Right lobe of liver (tissue), 6 donors: Measurements from ENCODE around the gene QPCT. TPM values are rescaled to one million over a fixed set of nuclear protein-coding genes. Genes with fewer than 3 reads are reported as not detected.
A peak's percentile ranks its signal among the peaks of the same experiment; 100 is the strongest.

Source experiments
- ATAC-seq, 4 donors: fragments of 200-7000 bp; cut with Tn5 transposase; one replicate each; pipeline ENCODE4 v1.9.1; 2020; ENCODE audit warnings: mild to moderate bottlenecking in 4 of 4, moderate library complexity in 4 of 4
- DNase-seq, 3 donors: peaks; one replicate each; pipeline ENCODE4 v3.0.0-alpha.2; 2020
- H3K27ac ChIP-seq, 3 donors: fragments of 200-600 bp; one replicate each; pipeline ENCODE4 v1.8.0; 2022
- H3K27me3 ChIP-seq, 2 donors: fragments of 200-600 bp; one replicate each; pipeline ENCODE4 v1.8.0; 2022
- H3K36me3 ChIP-seq, 4 donors: fragments of 200-600 bp; sonication (generic) in 1 of 4; one replicate each; pipeline versions ENCODE4 v1.5.1 to v1.8.0; 2017 to 2022; ENCODE audit warnings: control low read depth in 1 of 4
- H3K4me1 ChIP-seq, 4 donors: fragments of 200-600 bp; sonication (generic) in 1 of 4; one replicate each; pipeline versions ENCODE4 v1.5.1 to v1.8.0; 2017 to 2022; ENCODE audit warnings: control low read depth in 1 of 4
- H3K4me3 ChIP-seq, 3 donors: fragments of 200-600 bp; one replicate each; pipeline ENCODE4 v1.8.0; 2022
- H3K9me3 ChIP-seq, 4 donors: fragments of 200-600 bp; sonication (generic) in 1 of 4; one replicate each; pipeline versions ENCODE4 v1.5.1 to v1.8.0; 2017 to 2022; ENCODE audit warnings: control low read depth in 1 of 4
- CTCF ChIP-seq, 4 donors: fragments of 200-600 bp in 3 of 4; fragments of 450-650 bp in 1 of 4; IDR thresholded peaks; one replicate each; pipeline versions ENCODE4 v1.5.1 to v1.8.0; 2016 to 2022; ENCODE audit warnings: antibody characterized with exemption in 4 of 4, mild to moderate bottlenecking in 2 of 4
- POLR2A ChIP-seq: fragments of 450-650 bp; IDR thresholded peaks from one replicate; pipeline ENCODE4 v1.6.1; 2017; ENCODE audit warnings: antibody characterized with exemption, mild to moderate bottlenecking
- WGBS: methylation state at CpG from one replicate; pipeline ENCODE4 v1.1.6; 2018; ENCODE audit warnings: low coverage, low lambda C conversion rate; ENCODE audit not compliant: insufficient coverage; ENCODE audit errors: missing lambda C conversion rate; 5-methylcytosine and 5-hydroxymethylcytosine counted together
- intact Hi-C, 2 donors: fragments of 100-400 bp; cut with DNase I; formaldehyde crosslinking; loops; one replicate each; pipeline versions ENCODE4 v1.11.2 to v1.14.1; 2022
- total RNA-seq, 6 experiments: library from RNA; depleted of rRNA in 2 of 6; stranded (reverse); fragments of >200 nt in 2 of 6; fragmentation: NEBNext Ultra II Directional in 3 of 6; extraction: Animal tissue kit (Norgen Biotek cat#: 25700) in 3 of 6; gene quantifications; one replicate each; pipeline versions ENCODE4 v1.1.0 to v1.2.4, GENCODE V29; 2016 to 2023
- donor health status: DM: no; HTN: yes; CAD: no.
- donor health status: DM: no; HTN: no; CAD: no.
- donor health status: DM: no; HTN: no; CAD: no.
- donor health status: DM: no; HTN: yes; CAD: no.
- donor health status: DM: no; HTN: yes; CAD: no.

The QPCT gene
- total RNA-seq, 6 experiments from 2014 or later, result 0.55 to 1.5 (median 1.1) TPM

GRCh38 chr2:37323781-37324535 is 20.5 kb upstream of the QPCT start:
- intact Hi-C loops, result no loop called here
- H3K36me3 ChIP-seq, result no peaks in the 10 kb centered on the region
- peaks cover 0 to 23% (median 8%) of the 10 kb centered on the region in 4 donors for H3K4me1 ChIP-seq
- H3K27ac ChIP-seq, result peak overlapping the region; percentile 79 to 91 (median 91)
- H3K27me3 ChIP-seq, result no peaks in the 10 kb centered on the region
- DNase-seq (peak; percentile 41 to 64 (median 54)), ATAC-seq (peak; percentile 25 to 45 (median 31))
- no peaks in the 10 kb centered on the region for H3K9me3 ChIP-seq
- WGBS, result under 1% methylated on average over 18 of the region's 61 CpGs
- TF ChIP-seq CTCF (IDR thresholded peaks at IDR 0.05), result no peak
- no peak for TF ChIP-seq POLR2A
- peak overlapping the region; percentile 75 to 80 (median 80) for H3K4me3 ChIP-seq

GRCh38 chr2:37324536-37324785 is 20.0 kb upstream of the QPCT start:
- TF ChIP-seq CTCF (IDR thresholded peaks at IDR 0.05) (peak in 1 of 4 donors; percentile 8), POLR2A (no peak)
- WGBS, result 0% methylated on average over 6 of the region's 33 CpGs
- peaks cover 0 to 23% (median 8%) of the 10 kb centered on the region in 4 donors for H3K4me1 ChIP-seq
- intact Hi-C loops, result no loop called here
- H3K4me3 ChIP-seq, result peak overlapping the region; percentile 75 to 80 (median 80)
- ATAC-seq, result no peak
- peak overlapping the region; percentile 79 to 91 (median 91) for H3K27ac ChIP-seq
- H3K27me3 ChIP-seq, result no peaks in the 10 kb centered on the region
- no peaks in the 10 kb centered on the region for H3K9me3 ChIP-seq
- no peaks in the 10 kb centered on the region for H3K36me3 ChIP-seq
- peak in 1 of 3 donors; percentile 85 for DNase-seq

- Histone ChIP-seq H3K36me3 (no peaks in the 10 kb centered on the region), H3K27ac (peak within 1 kb of the TSS; percentile 79 to 91 (median 91)), H3K4me3 (peak within 1 kb of the TSS; percentile 75 to 80 (median 80)), H3K4me1 (peaks cover 0 to 23% (median 8%) of the 10 kb centered on the region in 4 donors), H3K27me3 (no peaks in the 10 kb centered on the region), H3K9me3 (no peaks in the 10 kb centered on the region)
- WGBS, result 2% methylated on average over 17 of the region's 79 CpGs
- TF ChIP-seq CTCF (IDR thresholded peaks at IDR 0.05), result no peak
- TF ChIP-seq POLR2A, result peak; percentile 62
- intact Hi-C loops, result no loop called here
- peak; percentile 82 to 92 (median 86) for ATAC-seq
- peak in 2 of 3 donors; percentile 85 to 86 for DNase-seq
Observed at GRCh38 chr2:37324786-37325624, 19.4 kb upstream of the QPCT start, which contains the start of gene PRKD3. TSS of gene PRKD3 (minus strand) at chr2:37324833. CDS start at chr2:37316524, 8,309 bp downstream.

- no peaks in the 10 kb centered on the region for H3K9me3 ChIP-seq
- ATAC-seq (peak in 2 of 4 donors; percentile 1 to 3), DNase-seq (no peak)
- peaks cover 0 to 23% (median 8%) of the 10 kb centered on the region in 4 donors for H3K4me1 ChIP-seq
- H3K27ac ChIP-seq, result peak overlapping the region; percentile 79 to 91 (median 91)
- no peaks in the 10 kb centered on the region for H3K36me3 ChIP-seq
- no peaks in the 10 kb centered on the region for H3K27me3 ChIP-seq
- intact Hi-C loops, result no loop called here
- peak overlapping the region; percentile 75 to 80 (median 80) for H3K4me3 ChIP-seq
- 56% methylated on average over 12 of the region's 12 CpGs for WGBS
- TF ChIP-seq CTCF (IDR thresholded peaks at IDR 0.05), result no peak
- no peak for TF ChIP-seq POLR2A
Observed at GRCh38 chr2:37325625-37326071, 18.8 kb upstream of the QPCT start.
